Heart left ventricle (tissue), 13 donors: ENCODE data around the gene UBR7.
"Not testable (repeated sequence)": the region's sequence is repeated elsewhere in the genome, so short reads cannot be mapped to it uniquely, and the experiment has no call there.

Source experiments
- CTCF ChIP-seq, 12 donors: fragments of 200-600 bp; sonication (generic) in 4 of 12; IDR thresholded peaks; one replicate each; pipeline versions ENCODE4 v1.5.0 to v1.8.0; 2018 to 2022; ENCODE audit warnings: antibody characterized with exemption in 12 of 12, mild to moderate bottlenecking in 5 of 12
- POLR2A ChIP-seq, 2 donors: fragments of 450-650 bp; IDR thresholded peaks; one replicate each; pipeline ENCODE4 v1.6.1; 2017; ENCODE audit warnings: antibody characterized with exemption in 2 of 2, mild to moderate bottlenecking in 2 of 2, moderate library complexity in 2 of 2
- donor health status: ischemic (EF 13 %, LVEDD 7.1; RV severe dilation, severe dysfunction).
- donor health status: DM: no; HTN: yes; CAD: no.
- donor health status: DM: no; HTN: no; CAD: no.
- donor health status: ischemic (EF 25% LVEDD 6.9; RV normal size, moderate dysfunction).
- donor health status: ischemic (EF 25% LVEDD 5.7; RV mildly dilated, moderate dysfunction).
- donor health status: ischemic (EF 35%, LVEDD 5.7; RV mildly dilated, moderate dysfunction).
- donor health status: nonischemic (EF 11% LVEDD 7.7; RV severe dilation, severe dysfunction).
- donor health status: DM: yes; HTN: yes; CAD: no.
- donor health status: PGD.
- donor health status: ischemic (EF 29% LVEDD 5.4; RV normal size, mild dysfunction).
- donor health status: nonischemic (EF 23%, LVEDD 6.1; RV moderate dilation, normal function).

- not testable (repeated sequence) for TF ChIP-seq POLR2A, CTCF (IDR thresholded peaks at IDR 0.05)
These were observed 48.7 kb upstream of the UBR7 start for GRCh38 chr14:93158349-93158748.
